Mononuclear cell (primary cell): ENCODE measurements around the gene NAIF1. TPM values are rescaled to one million over a fixed set of nuclear protein-coding genes. Genes with fewer than 3 reads are reported as not detected.
A peak's percentile ranks its signal among the peaks of the same experiment; 100 is the strongest.
"Not testable (repeated sequence)": the region's sequence is repeated elsewhere in the genome, so short reads cannot be mapped to it uniquely, and the experiment has no call there.

Source experiments
- H3K27me3 ChIP-seq: 2 replicates; pipeline ENCODE4 v1.6.0; 2011; ENCODE audit warnings: low read length, control low read depth; ENCODE audit not compliant: insufficient read depth
- H3K4me1 ChIP-seq: 2 replicates; pipeline ENCODE4 v1.5.1; 2011; ENCODE audit warnings: mild to moderate bottlenecking, low read length, control low read depth; ENCODE audit not compliant: insufficient read depth
- H3K4me3 ChIP-seq: 2 replicates; pipeline ENCODE4 v1.5.1; 2011; ENCODE audit warnings: mild to moderate bottlenecking, low read length, moderate library complexity
- H3K9me3 ChIP-seq: 2 replicates; pipeline ENCODE4 v1.5.1; 2011; ENCODE audit warnings: low read depth, mild to moderate bottlenecking, control low read depth, low read length
- total RNA-seq: library from RNA; depleted of rRNA; stranded (reverse); fragments of >200 nt; gene quantifications from one replicate; pipeline ENCODE4 v1.2.3, GENCODE V29; 2012

NAIF1 gene, protein sequence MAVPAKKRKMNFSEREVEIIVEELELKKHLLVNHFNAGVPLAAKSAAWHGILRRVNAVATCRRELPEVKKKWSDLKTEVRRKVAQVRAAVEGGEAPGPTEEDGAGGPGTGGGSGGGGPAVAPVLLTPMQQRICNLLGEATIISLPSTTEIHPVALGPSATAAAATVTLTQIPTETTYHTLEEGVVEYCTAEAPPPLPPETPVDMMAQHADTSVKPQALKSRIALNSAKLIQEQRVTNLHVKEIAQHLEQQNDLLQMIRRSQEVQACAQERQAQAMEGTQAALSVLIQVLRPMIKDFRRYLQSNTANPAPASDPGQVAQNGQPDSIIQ
- 14.0 TPM for total RNA-seq

DNA sequence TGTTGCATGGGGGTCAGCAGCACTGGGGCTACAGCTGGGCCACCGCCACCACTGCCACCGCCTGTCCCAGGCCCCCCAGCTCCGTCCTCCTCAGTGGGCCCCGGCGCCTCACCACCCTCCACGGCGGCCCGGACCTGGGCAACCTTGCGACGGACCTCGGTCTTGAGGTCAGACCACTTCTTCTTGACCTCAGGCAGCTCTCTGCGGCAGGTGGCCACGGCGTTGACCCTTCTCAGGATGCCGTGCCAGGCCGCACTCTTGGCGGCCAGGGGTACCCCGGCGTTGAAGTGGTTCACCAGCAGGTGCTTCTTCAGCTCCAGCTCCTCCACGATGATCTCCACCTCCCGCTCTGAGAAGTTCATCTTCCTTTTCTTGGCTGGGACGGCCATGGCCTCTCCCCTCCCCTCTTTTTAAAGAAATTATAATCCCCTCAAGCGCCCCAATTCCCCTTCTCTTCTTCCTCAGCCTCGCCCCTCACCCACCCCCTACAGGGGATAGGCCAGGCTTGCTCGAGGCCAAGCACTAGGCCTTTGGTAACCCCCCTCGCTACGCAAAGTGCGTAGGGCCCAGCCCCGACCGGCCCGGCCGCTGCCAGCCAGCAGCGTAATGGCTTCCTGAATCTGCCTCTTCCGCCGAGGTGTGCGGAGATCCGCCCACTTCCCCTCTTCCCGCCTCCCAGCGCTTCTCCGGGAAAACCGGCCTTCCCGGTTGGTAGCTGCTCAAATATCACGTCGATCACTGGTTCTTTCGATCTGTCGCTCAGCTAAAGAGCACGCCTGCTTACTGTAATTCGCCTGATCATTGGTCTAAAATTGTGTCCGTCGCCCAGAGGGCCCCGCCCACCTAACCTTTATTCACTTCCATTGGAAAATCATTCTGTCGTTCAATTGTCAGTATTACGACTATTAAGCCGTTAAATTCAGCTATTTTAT lies at the start of gene NAIF1:
Gene NAIF1, minus strand, starts transcription at position 608 of the 932 bp plus-strand sequence. Its CDS starts 219 bp downstream, at position 389.
- Histone ChIP-seq H3K27me3 (no peaks in the 10 kb centered on the region), H3K9me3 (no peaks in the 10 kb centered on the region), H3K4me1 (peaks cover 84% of the 10 kb centered on the region), H3K4me3 (peak within 1 kb of the TSS; percentile 96)

DNA sequence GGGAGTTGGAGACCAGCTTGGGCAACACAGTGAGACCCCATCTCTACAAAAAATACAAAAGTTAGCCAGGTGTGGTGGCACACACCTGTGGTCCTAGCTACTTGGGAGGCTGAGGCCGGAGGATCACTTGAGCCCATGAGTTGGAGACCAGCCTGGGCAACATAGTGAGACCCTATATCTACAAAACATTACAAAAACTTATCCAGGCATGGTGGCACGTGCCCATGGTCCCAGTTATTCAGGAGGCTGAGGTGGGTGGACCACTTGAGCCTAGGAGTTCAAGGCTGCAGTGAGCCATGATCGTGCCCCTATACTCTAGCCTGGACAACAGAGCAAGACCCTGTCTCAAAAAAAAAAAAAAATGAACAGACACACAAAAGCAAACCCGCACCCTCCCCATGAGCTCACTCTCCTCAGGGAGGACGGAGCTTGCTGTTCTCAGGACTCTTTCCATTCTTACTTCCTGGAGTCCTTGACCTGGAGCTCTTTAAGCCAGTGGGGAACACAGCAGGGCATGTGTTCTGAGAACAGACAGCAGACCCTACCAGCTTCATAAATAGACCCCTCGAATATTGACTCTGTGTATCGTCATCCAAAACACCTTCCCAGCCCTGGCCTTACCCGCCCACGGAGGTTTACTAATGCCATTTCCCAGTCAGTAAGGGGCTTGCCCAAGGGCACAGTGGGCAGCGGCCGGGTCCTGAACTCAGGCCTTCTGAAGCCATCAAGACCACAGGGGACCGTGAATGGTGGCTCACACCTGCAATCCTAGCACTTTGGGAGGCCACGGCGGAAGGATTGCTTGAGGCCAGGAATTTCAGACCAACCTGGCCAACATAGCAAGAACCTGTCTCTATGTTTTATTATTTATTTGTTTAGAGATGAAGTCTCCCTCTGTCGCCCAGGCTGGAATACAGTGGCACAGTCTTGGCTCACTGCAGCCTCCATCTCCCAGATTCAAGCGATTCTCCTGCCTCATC lies 49.3 kb upstream of the NAIF1 start:
- no peaks in the 10 kb centered on the region for H3K9me3 ChIP-seq
- peaks cover 31% of the 10 kb centered on the region for H3K4me1 ChIP-seq
- no peak overlapping the region for H3K4me3 ChIP-seq
- H3K27me3 ChIP-seq: no peaks in the 10 kb centered on the region

DNA sequence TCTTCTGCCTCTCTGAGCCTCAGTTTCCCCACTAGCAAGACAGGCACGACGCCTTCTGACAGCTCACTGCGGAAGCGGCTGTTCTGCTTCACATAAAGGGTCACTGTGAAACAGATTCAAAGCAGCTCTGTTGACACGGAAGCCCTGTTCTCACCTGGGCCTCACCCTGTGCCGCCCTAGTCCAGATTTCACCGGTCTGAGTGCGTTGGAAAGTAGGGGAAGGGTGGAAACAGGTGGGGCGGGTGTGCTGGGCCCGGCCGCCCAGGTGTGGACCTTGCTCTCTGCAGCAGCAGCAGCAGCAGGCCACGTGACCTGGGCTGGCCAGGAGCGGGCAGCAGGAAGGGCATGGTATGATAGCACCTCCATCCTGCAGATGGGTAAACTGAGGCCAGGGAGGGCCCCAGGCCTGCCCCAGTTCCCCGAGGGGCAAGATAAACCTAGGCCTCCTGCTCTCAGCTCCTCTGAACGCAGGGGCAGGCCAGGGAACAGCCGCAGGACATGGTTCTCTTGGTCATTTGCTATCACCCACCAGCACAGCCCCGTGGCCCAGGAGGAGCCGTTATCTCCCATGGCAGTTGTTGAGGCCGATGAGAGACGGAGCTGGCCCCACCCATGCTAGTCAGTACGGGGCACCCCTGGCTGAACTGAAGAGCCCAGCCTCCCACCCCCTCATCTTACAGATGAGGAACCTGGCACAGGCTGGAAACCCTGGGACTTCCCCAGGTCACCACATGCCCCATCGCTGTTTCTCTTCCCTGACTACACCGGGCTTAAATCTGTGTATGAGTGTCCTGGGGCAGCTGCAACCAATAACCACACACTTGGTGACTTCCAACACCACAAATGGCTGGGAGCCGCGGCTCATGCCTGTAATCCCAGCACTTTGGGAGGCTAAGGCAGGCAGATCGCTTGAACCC lies 48.3 kb upstream of the NAIF1 start:
- Histone ChIP-seq H3K27me3 (no peaks in the 10 kb centered on the region), H3K4me3 (no peak overlapping the region), H3K9me3 (no peaks in the 10 kb centered on the region), H3K4me1 (peaks cover 31% of the 10 kb centered on the region)

DNA sequence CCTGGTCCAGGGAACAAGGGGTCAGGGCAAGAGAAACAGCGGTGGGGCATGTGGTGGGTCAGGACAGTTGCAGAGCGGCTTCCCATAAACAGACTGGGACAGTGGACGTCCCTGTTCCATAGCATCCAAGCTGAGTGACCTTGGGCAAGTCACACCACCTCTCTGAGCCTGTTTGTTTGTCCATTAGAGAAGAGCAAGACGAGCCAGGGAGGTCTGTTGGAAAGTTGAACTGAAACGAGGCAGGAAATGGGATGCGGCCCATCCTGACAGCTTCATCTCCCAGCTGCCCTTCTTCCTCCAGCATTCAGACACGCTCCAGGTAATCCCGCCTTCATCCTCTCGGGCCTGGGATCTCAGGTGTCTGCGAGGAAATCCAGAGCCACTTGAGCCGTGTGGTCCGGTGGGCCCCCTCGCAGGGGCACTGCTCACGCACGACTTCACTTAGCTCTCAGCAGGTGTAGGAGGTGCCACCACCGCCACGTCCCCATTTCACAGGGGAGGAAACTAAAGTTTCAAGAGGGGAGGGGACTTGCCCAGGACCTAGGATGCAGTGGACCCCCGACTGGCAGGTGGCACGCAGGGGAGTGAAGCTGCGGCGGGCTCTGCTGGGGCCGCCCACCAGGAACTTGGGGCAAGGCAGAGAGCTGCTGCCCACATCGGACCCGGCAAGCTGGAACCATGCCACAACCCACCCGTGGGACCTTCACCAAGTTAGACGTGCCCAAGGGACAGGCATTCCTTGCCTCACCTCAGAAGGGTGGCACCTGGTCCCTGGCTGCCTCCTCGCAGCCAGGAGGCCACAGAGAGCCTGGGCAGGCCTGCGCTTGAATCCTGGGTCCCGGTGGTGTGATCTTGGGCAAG lies 47.4 kb upstream of the NAIF1 start:
- Histone ChIP-seq H3K4me3 (no peak overlapping the region), H3K4me1 (peaks cover 31% of the 10 kb centered on the region), H3K27me3 (no peaks in the 10 kb centered on the region), H3K9me3 (no peaks in the 10 kb centered on the region)

DNA sequence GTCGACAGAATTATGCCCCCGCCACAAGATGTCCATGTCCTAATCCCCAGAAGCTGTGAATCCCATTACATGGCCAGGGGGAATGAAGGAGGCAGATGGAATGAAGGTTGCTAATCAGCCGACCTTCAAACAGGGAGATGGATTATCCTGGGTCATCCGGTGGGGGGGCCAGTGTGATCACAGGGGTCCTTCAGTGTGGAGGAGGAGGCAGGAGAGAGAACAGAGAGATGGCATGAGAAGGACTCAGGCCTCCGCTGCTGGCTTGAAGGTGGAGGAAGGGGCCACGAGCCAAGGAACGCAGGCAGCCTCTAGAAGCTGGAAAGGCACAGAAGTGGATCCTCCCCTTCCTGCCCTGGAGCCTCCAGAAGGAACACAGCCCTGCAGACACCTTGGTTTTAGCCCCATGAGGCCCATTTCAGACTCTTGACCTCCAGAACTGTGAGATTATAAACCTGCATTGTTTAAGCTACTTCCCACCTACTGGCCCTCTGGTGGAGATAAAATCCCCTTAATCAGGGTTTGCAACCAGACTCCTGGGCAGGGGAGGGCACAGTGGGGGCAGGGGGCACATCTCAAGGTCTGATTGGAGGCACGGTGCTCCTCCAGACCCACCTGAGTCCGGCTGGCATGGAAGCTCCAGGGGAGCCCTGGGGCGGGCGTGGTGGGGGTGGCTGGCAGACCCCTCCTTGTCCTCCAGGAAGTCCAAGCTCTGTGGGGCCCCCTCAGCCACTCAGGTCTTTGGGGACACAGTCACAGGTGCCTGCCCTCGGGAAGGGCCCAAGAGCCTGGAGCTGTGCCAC lies 46.6 kb upstream of the NAIF1 start:
- no peaks in the 10 kb centered on the region for H3K9me3 ChIP-seq
- peaks cover 31% of the 10 kb centered on the region for H3K4me1 ChIP-seq
- H3K27me3 ChIP-seq: no peaks in the 10 kb centered on the region
- H3K4me3 ChIP-seq: no peak overlapping the region

DNA sequence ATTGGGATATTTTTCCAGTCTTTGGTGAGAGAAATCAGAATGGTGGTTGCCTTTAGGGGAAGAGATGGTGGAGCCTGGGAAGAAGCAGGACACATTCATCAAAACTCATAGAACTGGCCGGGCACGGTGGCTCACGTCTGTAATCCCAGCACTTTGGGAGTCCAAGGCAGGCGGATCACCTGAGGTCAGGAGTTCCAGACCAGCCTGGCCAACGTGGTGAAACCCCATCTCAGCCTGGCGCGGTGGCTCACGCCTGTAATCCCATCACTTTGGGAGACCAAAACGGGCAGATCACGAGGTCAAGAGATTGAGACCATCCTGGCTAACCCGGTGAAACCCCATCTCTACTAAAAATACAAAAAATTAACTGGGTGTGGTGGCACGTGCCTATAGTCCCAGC lies 44.6 kb upstream of the NAIF1 start:
- peaks cover 20% of the 10 kb centered on the region for H3K4me1 ChIP-seq
- H3K4me3 ChIP-seq, H3K9me3 ChIP-seq, H3K27me3 ChIP-seq: not testable (repeated sequence)

DNA sequence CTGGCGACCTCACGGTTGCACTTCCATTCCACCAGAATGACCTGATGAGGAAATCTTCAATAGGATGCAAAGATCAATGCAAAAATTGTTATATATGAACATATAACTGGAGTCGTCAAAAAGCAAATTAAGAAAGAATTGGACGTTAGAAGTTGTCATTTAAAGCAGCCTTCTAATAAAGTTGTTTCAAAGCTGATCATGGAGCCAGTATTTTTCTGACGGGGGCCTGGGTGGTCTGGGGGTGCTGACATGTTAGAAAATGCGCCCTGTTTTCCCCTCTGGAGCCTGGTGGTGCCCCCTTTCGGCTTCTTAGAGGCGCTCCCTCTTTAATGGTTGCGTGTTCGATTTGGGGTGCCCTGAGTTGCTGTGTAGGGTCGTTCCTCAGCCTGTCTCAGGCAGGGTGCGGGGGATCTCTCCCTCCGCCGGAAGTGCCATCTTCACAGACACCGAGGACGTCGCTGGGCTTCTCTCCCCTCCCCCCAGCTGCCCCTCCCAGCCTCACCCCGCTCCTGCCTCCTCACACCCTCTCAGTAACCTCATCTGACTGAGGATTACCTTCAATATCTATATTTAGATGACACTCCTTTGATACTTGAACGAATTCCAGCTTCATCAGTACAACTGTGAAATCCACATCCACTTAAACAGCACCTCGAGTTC lies 42.1 kb upstream of the NAIF1 start:
- H3K4me1 ChIP-seq: no peaks in the 10 kb centered on the region
- no peaks in the 10 kb centered on the region for H3K9me3 ChIP-seq
- no peak overlapping the region for H3K4me3 ChIP-seq
- no peaks in the 10 kb centered on the region for H3K27me3 ChIP-seq

DNA sequence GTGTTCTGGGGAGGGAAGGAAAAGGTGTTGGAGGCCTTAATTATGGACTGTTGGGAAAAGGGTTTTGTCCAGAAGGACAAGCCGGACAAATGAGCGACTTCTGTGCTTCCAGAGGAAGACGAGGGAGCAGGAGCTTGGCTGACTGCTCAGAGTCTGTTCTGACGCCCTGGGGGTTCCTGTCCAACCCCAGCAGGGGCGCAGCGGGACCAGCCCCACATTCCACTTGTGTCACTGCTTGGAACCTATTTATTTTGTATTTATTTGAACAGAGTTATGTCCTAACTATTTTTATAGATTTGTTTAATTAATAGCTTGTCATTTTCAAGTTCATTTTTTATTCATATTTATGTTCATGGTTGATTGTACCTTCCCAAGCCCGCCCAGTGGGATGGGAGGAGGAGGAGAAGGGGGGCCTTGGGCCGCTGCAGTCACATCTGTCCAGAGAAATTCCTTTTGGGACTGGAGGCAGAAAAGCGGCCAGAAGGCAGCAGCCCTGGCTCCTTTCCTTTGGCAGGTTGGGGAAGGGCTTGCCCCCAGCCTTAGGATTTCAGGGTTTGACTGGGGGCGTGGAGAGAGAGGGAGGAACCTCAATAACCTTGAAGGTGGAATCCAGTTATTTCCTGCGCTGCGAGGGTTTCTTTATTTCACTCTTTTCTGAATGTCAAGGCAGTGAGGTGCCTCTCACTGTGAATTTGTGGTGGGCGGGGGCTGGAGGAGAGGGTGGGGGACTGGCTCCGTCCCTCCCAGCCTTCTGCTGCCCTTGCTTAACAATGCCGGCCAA lies 41.3 kb upstream of the NAIF1 start:
- Histone ChIP-seq H3K9me3 (no peaks in the 10 kb centered on the region), H3K27me3 (no peaks in the 10 kb centered on the region), H3K4me1 (no peaks in the 10 kb centered on the region), H3K4me3 (no peak overlapping the region)

DNA sequence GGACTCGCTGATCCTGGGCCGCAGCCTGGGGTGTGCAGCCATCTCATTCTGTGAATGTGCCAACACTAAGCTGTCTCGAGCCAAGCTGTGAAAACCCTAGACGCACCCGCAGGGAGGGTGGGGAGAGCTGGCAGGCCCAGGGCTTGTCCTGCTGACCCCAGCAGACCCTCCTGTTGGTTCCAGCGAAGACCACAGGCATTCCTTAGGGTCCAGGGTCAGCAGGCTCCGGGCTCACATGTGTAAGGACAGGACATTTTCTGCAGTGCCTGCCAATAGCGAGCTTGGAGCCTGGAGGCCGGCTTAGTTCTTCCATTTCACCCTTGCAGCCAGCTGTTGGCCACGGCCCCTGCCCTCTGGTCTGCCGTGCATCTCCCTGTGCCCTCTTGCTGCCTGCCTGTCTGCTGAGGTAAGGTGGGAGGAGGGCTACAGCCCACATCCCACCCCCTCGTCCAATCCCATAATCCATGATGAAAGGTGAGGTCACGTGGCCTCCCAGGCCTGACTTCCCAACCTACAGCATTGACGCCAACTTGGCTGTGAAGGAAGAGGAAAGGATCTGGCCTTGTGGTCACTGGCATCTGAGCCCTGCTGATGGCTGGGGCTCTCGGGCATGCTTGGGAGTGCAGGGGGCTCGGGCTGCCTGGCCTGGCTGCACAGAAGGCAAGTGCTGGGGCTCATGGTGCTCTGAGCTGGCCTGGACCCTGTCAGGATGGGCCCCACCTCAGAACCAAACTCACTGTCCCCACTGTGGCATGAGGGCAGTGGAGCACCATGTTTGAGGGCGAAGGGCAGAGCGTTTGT lies 40.5 kb upstream of the NAIF1 start:
- Histone ChIP-seq H3K4me1 (peaks cover 7% of the 10 kb centered on the region), H3K4me3 (no peak overlapping the region)

DNA sequence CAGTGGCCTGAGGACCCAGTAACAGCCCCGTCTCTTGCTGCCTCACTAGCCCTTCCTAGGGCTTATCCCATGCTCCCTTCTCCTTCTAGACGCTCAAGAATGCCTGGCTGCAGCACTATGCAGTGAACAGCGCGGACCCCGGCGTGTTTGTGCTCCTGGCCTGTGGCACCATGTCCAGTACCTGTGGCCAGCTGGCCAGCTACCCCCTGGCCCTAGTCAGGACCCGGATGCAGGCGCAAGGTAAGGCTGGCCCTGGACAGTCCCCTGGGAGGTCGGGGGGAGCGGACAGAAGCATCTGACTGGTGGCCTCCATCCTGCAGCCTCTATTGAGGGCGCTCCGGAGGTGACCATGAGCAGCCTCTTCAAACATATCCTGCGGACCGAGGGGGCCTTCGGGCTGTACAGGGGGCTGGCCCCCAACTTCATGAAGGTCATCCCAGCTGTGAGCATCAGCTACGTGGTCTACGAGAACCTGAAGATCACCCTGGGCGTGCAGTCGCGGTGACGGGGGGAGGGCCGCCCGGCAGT lies 39.9 kb upstream of the NAIF1 start:
- Histone ChIP-seq H3K27me3 (no peaks in the 10 kb centered on the region), H3K4me3 (no peak overlapping the region), H3K9me3 (no peaks in the 10 kb centered on the region), H3K4me1 (peaks cover 8% of the 10 kb centered on the region)

More for the DNA sequence above, 40.5 kb upstream of the NAIF1 start:
- Histone ChIP-seq H3K9me3 (no peaks in the 10 kb centered on the region), H3K27me3 (no peaks in the 10 kb centered on the region)
